Loucy (cell line): ENCODE results near the gene ACTN1.

Experiments
- CTCF ChIP-seq: fragments of 200-600 bp; sonication (generic); conservative IDR thresholded peaks from 2 replicates; pipeline ENCODE4 v1.5.1; 2014; ENCODE audit warnings: mild to moderate bottlenecking, antibody characterized with exemption, low read length
- EZH2phosphoT487 ChIP-seq: fragments of 200-600 bp; IDR thresholded peaks from 2 replicates; pipeline ENCODE4 v1.6.1; 2018; ENCODE audit warnings: antibody characterized with exemption, mild to moderate bottlenecking, moderate library complexity, borderline replicate concordance

GRCh38 chr14:68927956-68928675, 51.0 kb downstream of the ACTN1 start:
- TF ChIP-seq CTCF (no peak), EZH2phosphoT487 (no peak)
